GM19193 (cell line): Measurements from ENCODE around the gene SAMD8.

ENCODE experiments used
- POLR2A ChIP-seq: IDR thresholded peaks from 4 replicates; pipeline ENCODE4 v1.6.1; 2011; ENCODE audit not compliant: insufficient read depth, insufficient read length; ENCODE audit errors: extremely low read depth

The SAMD8 gene

GRCh38 chr10:75111365-75111906 is at the start of gene SAMD8:
SAMD8 (plus strand) TSS chr10:75111656; CDS start chr10:75150529, 38,873 bp downstream.
- TF ChIP-seq POLR2A, result peak; percentile 87

GRCh38 chr10:75061709-75062505 is 49.5 kb upstream of the SAMD8 start:
- TF ChIP-seq POLR2A, result no peak

- TF ChIP-seq POLR2A, result no peak
These were observed 48.8 kb upstream of the SAMD8 start for GRCh38 chr10:75062506-75063299.

GRCh38 chr10:75063461-75064230 is 47.8 kb upstream of the SAMD8 start:
- TF ChIP-seq POLR2A, result no peak

- no peak for TF ChIP-seq POLR2A
These were observed 46.4 kb upstream of the SAMD8 start for GRCh38 chr10:75065076-75065475.

- no peak for TF ChIP-seq POLR2A
These were observed 45.2 kb upstream of the SAMD8 start for GRCh38 chr10:75066271-75066670.

- no peak for TF ChIP-seq POLR2A
These were observed 44.2 kb upstream of the SAMD8 start for GRCh38 chr10:75067272-75067671.

- no peak for TF ChIP-seq POLR2A
These were observed 42.9 kb upstream of the SAMD8 start for GRCh38 chr10:75068523-75068922.

GRCh38 chr10:75070476-75070875 is 41.0 kb upstream of the SAMD8 start:
- TF ChIP-seq POLR2A, result no peak

- no peak for TF ChIP-seq POLR2A
These were observed 40.5 kb upstream of the SAMD8 start for GRCh38 chr10:75070961-75071428.

GRCh38 chr10:75071756-75072155 is 39.7 kb upstream of the SAMD8 start:
- no peak for TF ChIP-seq POLR2A

- no peak for TF ChIP-seq POLR2A
These were observed 38.7 kb upstream of the SAMD8 start for GRCh38 chr10:75072727-75073126.

GRCh38 chr10:75073442-75073841 is 38.0 kb upstream of the SAMD8 start:
- no peak for TF ChIP-seq POLR2A

- TF ChIP-seq POLR2A, result no peak
These were observed 36.6 kb upstream of the SAMD8 start for GRCh38 chr10:75074711-75075445.

GRCh38 chr10:75076348-75076747 is 35.1 kb upstream of the SAMD8 start:
- TF ChIP-seq POLR2A, result no peak
